GM21360 (cell line): ENCODE measurements around the gene IQCF2.
"Not testable (repeated sequence)": the region's sequence is repeated elsewhere in the genome, so short reads cannot be mapped to it uniquely, and the experiment has no call there.

Experiments
- ATAC-seq: cut with Tn5 transposase; IDR thresholded peaks from one replicate; pipeline ENCODE4 v1.9.1; 2021; ENCODE audit warnings: mild to moderate bottlenecking, moderate library complexity; ENCODE audit not compliant: unreplicated experiment

Gene IQCF2

GRCh38 chr3:51860703-51861665 lies at the start of gene IQCF2:
Gene IQCF2 (plus strand): TSS chr3:51861615. CDS start chr3:51861667, 52 bp downstream.
- ATAC-seq = no peak

- no peak for ATAC-seq
Measured at GRCh38 chr3:51813539-51813938, 47.9 kb upstream of the IQCF2 start.

DNA sequence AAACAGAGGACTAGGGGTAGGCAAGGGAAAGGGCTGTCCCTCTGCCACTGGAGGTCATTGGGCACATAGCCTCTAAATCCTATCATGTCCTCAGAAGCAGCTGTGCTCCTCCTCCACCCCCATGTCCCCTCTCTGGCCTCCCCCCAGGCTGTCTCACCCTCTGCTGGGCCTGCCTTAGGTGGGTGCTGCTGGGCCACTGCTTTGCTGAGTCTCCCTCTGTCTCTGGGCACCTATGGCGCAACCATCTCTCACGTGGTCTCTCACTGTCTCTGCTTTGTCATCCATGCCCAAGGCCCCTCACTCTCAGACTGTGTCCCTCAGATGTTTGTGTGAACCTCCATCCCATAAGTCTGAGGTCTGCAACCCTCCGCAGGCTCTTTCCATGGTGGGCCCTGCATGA lies 47.4 kb upstream of the IQCF2 start:
- no peak for ATAC-seq

DNA sequence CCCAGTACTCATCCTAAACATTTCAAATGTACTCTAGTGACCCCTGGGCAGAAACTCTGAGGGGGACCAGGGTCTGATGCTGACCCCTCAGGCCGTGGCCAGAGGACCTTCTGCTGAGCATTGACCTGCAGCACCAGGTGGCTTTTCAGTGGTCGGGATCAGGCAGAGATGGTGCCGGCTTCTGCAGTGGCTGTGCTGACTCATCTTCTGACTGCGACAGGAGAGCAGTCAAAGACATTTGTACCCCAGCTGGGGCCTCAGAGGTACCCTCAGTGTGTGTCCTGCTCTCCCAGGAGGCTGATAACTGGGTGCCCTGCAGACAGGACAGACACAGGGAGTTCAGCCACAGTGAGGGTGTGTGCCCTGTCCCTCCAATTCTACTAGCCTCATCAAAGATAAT lies 45.8 kb upstream of the IQCF2 start:
- ATAC-seq = no peak

GRCh38 chr3:51816723-51817122 lies 44.7 kb upstream of the IQCF2 start:
- no peak for ATAC-seq

GRCh38 chr3:51817375-51817774 lies 44.0 kb upstream of the IQCF2 start:
- no peak for ATAC-seq

- ATAC-seq = no peak
Measured at GRCh38 chr3:51819151-51819550, 42.3 kb upstream of the IQCF2 start.

DNA sequence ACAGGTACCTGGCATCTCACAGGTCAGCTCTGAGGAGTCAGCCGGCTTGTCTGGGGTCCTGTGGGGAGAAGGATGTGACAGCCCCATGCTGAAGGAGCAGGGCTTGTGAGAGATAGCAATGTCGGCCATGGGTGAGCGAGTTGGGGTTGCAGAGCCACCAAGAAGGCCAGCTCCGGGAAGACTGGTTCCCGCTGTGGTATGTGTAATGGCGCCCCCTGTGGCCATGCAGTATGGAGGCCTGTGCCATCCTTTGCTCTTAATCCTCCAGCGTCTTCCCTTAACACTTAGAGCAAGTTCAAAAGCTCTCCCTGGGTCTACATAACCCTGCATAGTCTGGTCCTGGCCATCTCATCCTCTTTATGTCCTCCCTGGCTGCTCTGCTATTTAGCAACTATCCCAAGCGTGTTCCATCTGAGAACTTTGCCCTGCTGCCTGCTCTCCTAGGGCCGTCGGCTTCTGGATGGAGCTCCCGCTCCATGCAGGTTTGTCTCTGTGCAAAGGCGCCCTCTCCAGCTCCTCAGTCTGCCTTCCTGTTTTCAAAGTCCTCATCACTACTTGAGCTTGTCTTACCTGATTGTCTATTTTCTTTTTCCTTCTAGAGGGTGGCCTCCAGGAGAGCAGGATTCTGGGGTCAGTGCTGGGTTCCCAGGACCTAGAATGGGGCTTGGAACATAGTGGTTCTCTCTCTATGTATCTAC lies 41.6 kb upstream of the IQCF2 start:
- no peak for ATAC-seq

GRCh38 chr3:51828297-51828696 lies 33.1 kb upstream of the IQCF2 start:
- no peak for ATAC-seq

DNA sequence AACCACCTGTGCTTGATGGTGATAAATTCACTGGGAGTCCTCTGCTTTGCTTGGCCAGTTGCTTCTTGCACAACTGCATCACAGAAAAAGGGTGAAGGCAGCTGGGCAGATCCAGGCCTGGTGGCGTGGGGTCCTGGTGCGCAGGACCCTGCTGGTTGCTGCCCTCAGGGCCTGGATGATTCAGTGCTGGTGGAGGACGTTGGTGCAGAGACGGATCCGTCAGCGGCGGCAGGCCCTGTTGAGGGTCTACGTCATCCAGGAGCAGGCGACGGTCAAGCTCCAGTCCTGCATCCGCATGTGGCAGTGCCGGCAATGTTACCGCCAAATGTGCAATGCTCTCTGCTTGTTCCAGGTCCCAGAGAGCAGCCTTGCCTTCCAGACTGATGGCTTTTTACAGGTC lies 31.1 kb upstream of the IQCF2 start:
- ATAC-seq = no peak

GRCh38 chr3:51830836-51831385 lies 30.5 kb upstream of the IQCF2 start:
- ATAC-seq = no peak

DNA sequence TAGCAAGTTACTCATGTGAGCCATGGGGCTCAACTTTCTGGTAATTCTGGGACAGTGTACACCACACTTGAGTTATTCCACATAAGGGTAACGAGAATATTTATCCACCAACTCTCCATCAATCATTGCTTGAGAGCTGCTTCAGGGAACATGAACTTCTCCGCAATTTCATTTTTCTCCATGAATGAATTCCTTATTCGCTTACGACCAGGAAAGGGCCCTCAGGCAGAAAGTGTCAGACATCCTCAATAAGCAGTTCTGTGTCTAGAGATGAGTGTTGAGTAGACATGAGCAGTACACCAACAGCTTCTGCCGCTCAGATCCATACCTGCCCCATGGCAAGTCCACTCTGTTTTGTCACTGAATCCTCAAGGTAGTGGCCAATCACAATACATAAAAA lies 24.8 kb upstream of the IQCF2 start:
- no peak for ATAC-seq

DNA sequence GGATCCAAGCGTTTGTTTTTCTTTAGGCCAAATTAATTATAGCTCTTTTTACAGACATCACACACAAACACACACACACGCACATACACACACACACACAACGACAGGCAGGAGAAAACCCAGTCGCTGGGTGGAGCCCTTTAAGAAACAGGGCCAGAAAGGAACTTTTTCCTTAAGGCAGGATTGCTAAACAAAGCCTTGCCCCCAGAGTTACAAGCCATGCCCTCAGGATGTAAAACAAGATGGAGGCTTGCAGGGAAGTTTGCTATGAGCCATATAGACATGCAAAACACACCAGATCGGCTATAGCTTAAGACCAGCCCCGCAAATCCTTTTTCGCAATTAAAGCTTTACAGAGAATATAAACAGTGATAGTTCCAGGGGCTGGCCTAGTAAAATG lies 16.3 kb upstream of the IQCF2 start:
- ATAC-seq = no peak

GRCh38 chr3:51855411-51855810 lies 6.0 kb upstream of the IQCF2 start:
- not testable (repeated sequence) for ATAC-seq

- no peak for ATAC-seq
Measured at GRCh38 chr3:51862886-51863285, 1.5 kb downstream of the IQCF2 start.

DNA sequence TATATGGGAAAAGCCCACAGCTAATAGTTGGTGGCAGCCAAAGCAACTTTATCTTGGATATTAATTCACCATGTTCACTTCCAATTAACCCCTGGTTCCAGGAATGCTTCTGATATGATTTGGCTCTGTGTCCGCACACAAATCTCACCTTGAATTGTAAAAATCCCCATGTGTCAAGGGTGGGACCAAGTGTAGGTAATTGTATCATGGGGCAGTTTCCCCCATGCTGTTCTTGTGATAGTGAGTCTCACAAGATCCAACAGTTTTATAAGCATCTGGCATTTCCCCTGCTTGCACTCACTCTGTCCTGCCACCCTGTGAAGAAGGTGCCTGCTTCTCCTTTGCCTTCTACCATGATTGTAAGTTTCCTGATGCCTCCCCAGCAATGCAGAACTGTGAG lies 7.5 kb downstream of the IQCF2 start:
- ATAC-seq = not testable (repeated sequence)

DNA sequence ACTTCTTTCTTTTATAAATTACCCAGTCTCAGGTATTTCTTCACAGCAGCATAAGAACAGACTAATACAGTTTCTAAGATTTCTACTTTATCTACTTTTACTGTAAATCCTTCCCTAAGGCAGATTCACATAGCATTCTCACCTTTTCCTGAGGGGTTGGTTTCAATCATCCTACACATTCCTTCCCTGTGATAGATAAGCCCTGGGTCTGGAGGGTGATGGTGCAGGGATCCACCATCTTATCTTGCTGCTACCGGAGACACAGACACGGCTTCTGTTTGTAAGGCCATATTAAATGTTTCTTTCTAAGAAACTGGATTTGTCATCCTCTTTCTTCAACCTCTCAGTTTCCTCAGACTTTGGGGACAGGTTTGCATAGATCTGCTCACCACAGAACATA lies 7.9 kb downstream of the IQCF2 start:
- ATAC-seq = no peak

DNA sequence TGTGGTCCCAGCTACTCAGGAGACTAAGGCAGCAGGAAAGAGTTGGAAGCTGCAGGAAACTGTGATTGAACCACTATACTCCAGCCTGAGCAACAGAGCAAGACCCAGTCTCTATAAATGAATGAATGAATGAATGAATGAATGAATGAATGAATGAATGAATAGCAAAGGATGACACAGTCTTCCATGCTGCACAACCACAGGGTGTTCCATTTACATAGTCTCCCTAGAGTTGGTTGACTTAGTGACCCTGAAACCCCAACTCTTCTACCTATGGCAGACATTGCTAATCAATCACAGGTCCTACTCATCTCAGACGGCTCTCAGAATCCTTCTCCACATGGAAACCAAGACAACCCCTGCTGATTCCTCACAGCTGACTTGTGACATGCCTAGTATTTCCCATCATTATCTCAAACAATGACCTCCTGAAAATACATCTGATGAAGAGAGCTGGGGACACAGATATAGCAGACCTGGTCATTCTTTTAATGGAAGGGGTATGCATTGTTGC lies 11.9 kb downstream of the IQCF2 start:
- no peak for ATAC-seq

DNA sequence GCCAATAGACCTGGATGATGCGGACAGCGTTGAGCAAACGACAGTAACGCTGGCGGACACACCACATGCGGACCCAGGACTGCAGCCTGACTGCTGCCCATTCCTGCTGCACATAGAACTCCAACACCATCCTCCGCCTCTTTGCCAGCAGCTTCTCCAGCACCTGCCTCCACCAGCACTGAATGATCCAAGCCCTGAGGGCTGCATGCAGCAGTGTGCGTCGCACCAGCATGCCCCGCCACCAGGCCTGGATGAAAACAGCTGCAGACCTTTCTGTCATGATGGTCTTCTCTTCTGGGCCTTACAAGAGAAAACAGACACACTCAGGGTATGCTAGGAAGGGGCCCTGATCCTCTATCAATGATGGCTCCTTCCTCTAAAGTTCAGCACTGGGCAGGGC lies 12.5 kb downstream of the IQCF2 start:
- ATAC-seq = no peak

DNA sequence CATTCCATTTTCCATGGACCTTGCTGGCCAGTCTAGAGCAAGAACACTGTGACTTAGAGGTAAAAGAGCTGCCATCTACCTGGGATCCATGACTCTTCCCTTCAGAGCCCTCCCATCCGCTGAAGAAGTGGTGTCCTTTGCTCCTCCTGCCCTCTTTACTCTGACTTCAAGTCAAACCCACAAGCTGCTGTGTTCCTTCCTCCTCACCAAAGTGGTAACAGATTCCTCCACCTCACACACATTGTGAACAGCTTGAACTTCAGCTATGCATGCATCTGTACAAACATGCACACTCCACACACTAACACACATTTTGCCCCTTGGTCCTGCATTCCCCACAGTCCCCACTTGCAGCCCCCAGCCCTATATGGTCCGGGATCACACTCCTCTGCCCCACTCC lies 13.0 kb downstream of the IQCF2 start:
- no peak for ATAC-seq

- ATAC-seq = no peak
Measured at GRCh38 chr3:51874889-51875288, 13.5 kb downstream of the IQCF2 start.

DNA sequence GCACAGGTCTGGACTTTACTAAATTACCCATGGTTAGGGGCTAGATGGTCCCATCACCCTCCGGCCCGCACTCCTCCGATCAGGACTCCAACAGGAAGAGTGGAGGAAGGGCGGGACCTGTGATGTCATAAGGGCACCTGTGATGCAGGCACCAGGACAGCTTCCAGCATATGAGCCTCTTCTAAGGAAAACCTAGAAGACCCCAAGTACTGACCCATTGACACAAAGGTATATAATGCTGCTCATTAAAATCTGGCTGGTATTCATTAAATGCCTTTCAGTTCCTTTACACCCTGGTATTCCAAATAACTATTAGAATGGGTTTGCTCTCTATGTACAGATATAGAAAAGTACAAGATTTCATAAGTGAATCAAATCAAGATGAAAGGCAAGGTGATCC lies 14.1 kb downstream of the IQCF2 start, which contains the start of gene IQCF5:
Gene IQCF5, minus strand, starts transcription at position 101 of the 400 bp plus-strand sequence. Its CDS starts 70 bp downstream, at position 31.
- ATAC-seq = no peak
